Prostate gland (tissue), 2 donors: Measurements from ENCODE around the gene PEX1.

Experiments used
- CTCF ChIP-seq, 4 experiments: fragments of 200-600 bp in 2 of 4; fragments of 450-650 bp in 2 of 4; sonication (generic) in 2 of 4; IDR thresholded peaks; 1 replicate in 3 of 4; 2 replicates in 1 of 4; pipeline ENCODE4 v1.5.1; 2016 to 2019; ENCODE audit warnings: antibody characterized with exemption in 4 of 4, mild to moderate bottlenecking in 2 of 4, moderate library complexity in 2 of 4
- POLR2A ChIP-seq: fragments of 450-650 bp; IDR thresholded peaks from one replicate; pipeline ENCODE4 v1.6.1; 2016; ENCODE audit warnings: antibody characterized with exemption, mild to moderate bottlenecking
- POLR2AphosphoS5 ChIP-seq: sonication (generic); formaldehyde crosslinking; IDR thresholded peaks from one replicate; pipeline ENCODE4 v1.6.1; 2017; ENCODE audit warnings: antibody characterized with exemption

- TF ChIP-seq POLR2A (no peak), CTCF (IDR thresholded peaks at IDR 0.05) (no peak), POLR2AphosphoS5 (no peak)
These were observed 35.0 kb upstream of the PEX1 start for GRCh38 chr7:92563345-92563744.
